ENCODE results near the gene TANK.
"Not testable (repeated sequence)": the region's sequence is repeated elsewhere in the genome, so short reads cannot be mapped to it uniquely, and the experiment has no call there.

The TANK gene

DNA sequence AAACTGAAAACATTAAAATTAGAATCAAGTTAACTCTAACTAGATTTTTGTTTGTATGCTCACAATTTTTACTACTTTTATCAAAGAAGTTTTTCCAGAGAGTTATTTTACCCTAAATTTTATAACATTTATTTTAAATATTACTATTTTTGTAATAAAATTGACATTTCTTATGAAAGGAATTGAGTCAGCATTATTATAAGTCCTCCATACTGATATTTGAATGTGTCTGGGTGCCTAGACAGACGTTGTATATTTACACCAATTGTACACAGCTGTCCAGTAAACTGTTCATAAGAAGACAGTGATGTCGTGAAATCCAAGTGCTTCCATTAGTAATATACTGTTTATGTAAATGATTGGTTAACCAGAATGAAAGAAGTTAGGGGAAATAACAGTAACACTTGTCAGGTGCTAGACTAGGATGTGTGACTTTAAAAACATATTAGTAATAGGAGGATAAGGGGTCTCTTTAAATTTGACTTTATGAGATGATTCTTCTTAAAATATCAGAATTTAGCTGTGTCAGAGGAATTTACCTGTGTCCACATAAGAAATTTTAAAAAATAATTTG lies 73.7 kb downstream of the TANK start:
- DNase-seq = no peak

- DNase-seq = no peak
Measured at GRCh38 chr2:161234627-161235026, 74.4 kb downstream of the TANK start.

DNA sequence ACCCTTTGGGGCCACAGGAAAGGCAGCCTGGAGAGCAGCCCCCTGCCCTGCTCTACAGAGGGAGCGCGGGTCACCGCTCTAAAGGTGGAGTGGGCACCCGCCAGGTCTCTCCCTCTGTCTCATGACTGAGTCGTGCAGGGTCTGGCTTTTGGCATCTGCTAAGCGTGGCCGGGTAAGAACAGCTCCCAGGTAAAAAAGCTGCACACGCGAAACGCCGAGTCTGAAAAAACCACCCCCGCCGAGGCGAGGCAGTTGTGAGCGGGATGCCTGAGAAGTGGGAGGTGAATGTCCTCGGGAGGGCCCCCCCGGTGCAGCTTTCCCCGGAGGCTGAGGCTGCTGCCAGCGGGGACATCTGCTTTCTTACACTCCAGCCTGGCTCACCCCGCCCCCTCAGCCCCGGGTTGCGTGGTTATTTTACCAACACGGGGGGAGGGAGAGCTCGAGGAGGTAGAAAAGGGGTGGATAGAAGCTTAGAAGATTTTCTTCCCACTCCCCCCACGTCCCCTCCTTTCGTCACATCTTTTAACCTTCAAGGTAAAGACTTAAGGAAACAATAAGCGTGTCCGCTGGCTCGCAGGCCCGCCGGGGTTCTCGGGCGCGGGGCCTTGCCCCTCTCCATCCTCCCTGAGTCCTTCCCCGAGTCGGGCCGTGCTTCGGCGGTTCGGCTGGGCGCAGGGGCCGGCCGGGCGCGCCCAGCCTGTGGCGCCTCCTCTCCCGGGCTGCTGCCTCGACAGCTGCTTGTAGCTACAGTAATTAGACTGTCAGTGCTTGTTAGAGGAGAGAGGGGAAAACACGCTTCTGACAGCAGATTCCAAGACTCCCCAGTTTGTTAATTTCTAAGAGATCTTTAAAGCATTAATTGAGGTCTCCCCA lies 77.4 kb downstream of the TANK start:
- peak in 1 of 2 experiments; percentile 8 for DNase-seq

DNA sequence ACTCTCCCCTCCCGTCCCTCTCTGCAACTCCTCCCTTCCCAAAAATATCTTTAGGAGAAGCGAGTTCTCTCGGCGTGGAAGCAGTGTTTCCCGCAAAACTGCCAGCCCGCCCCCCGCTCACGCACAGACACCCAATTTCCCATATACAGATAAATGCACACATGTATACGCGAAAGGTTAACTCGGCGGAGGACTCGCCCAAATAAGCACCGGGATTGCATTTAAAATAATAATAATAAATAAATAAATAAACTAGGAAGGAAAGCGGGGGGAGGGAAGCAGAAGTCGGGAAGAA lies 78.0 kb downstream of the TANK start:
- DNase-seq = no peak

DNA sequence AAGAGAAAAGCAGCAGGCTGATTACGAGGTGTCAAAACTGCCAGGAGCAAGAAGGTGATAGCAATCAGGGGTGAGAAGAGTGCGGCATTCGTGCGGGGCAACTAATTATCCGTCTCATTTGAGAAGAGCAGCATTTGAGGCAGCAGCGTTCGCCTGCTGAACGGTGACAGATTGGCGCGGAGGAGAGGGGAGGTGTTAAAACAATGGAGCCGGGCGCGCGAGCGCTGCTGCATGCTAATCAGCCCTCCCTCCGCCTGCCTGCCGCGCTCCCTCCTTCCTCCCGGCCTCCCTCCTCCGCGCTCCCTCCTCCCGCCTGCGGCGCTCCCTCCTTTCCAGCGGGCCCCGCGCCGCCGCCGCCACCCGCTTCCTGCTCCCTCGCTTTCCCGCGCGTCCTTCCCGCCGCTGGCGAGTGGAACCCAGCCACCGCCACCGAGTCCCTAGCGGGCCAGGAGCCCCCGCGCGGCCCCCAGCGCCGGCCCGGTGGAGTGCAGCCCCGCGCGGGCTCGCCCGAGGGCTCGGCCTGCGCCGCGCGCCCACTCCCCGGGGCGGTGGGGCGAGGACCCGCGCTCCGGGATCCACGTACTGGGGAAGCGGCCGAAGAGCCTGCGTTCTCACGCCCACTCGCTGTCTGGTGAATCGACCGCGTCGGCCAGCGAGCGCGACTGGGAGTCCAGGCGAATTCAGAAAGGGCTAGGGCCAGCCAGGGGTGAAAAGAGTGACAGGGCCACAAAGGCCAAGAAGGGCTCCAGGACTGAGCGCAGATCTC lies 78.5 kb downstream of the TANK start:
- peak; percentile 4 to 5 for DNase-seq

- no peak for DNase-seq
Measured at GRCh38 chr2:161239326-161240109, 79.3 kb downstream of the TANK start.

DNA sequence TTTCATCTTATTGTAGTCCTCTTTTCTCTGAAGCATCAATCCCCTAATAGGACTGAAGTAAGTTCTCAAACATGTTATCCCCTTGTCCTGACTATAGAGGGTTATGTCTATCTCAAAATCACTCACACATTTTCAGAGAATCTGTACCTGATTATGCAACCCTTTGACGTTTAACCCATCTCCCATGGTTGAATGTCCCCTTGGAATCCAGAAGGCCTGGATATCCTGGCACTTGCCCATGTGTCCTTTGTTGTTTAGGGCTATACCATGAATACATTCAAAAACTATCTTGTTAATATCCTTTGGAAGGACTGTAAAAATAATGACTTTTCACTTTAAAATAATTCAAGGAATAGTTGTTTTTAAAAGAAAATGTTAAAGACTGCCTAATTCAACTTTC lies 81.7 kb downstream of the TANK start:
- DNase-seq = no peak

- DNase-seq = no peak
Measured at GRCh38 chr2:161243312-161243711, 83.1 kb downstream of the TANK start.

- no peak for DNase-seq
Measured at GRCh38 chr2:161243905-161244304, 83.7 kb downstream of the TANK start.

GRCh38 chr2:161244387-161245260 lies 84.4 kb downstream of the TANK start:
- not testable (repeated sequence) for DNase-seq

GRCh38 chr2:161245261-161245553 lies 85.0 kb downstream of the TANK start:
- no peak for DNase-seq

DNA sequence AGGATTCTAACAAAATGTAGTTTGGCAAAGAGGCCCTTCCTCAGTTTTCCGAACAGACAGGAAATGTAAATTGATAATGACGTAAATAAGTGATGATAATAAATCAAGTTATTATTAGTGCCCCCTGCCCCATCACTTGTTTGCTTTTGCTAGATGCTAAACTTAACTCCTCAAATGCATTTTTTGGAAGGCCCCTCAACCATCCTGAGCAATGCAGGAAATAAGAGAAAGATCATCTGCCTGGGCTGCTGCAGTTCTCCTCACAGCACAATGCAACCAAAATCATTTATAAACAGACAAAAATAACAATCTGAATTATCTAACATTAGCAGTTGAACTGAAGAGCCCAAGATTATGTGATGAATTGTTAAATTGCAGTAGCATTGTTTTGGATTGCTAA lies 85.4 kb downstream of the TANK start:
- no peak for DNase-seq

GRCh38 chr2:161246281-161246680 lies 86.1 kb downstream of the TANK start:
- no peak for DNase-seq

- DNase-seq = no peak
Measured at GRCh38 chr2:161250864-161251436, 90.7 kb downstream of the TANK start.

GRCh38 chr2:161257123-161257952 lies 97.1 kb downstream of the TANK start:
- DNase-seq = no peak

DNA sequence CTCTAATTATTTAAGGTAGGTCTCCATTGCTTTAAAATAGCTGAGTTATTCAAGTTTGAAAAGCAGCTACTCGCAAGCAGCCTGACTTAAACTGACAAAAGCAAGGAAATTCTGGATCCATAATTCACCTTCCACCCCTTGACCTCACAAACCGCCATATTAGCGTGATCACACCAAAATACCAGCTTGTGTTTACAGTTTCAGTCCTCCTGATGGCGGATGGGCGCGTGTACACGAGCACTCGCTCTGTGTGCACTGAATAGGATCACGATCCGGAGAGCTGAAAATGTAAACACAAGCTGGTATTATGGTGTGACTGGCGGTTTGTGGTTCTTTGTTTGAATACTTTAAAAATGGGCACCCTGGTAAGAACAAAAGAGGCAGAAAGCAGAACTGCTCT lies 105.6 kb downstream of the TANK start:
- DNase-seq = no peak

DNA sequence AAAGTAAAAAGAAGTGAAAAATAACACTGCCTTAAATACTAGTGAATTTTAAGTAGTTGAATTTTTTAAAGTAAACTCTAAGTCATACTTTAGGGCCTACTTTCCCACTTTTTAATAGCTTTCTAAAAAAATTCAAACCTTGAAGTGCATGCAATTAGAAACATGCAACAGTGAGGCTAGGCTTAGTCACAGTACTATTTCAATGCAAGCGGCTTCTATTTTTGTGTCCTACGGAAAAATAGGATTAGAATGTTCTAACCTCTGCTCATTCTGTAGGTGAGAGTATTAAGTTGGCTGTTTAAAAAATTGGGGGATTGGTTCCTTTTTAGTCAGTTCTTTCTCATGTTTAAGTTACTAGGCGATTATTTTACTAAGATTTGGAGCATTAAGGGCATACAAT lies 108.9 kb downstream of the TANK start:
- no peak for DNase-seq

DNA sequence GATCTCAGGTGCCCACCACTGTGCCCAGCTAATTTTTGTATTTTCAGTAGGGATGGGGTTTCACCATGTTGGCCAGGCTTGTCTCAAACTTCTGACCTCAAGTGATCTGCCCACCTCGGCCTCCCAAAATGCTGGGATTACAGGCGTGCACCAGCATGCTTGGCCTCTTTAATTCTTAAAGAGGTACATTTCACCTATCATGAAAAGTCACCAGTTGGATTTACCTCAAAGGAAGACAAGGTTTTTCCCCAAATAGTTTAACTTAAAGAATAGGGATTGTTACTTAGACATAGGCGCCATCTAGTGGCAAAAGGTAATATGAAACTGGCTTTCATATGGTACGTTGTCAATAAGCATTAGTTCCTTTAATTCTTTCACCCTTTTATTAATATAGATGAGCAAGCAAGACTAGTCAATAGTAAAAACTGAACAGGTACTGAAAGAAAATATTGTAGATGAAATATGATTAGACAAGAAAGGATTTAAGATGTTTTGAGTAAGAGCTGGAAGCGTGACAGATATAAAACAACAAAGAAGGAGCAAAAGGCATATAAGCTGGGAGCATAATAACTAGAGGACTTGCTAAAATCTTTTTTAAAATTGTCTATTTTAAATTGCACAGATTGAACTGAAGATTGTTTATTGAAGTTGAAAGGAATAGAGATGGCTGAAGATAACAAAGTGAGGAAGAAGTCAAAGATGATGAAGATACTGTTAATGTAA lies 113.0 kb downstream of the TANK start:
- DNase-seq = no peak

DNA sequence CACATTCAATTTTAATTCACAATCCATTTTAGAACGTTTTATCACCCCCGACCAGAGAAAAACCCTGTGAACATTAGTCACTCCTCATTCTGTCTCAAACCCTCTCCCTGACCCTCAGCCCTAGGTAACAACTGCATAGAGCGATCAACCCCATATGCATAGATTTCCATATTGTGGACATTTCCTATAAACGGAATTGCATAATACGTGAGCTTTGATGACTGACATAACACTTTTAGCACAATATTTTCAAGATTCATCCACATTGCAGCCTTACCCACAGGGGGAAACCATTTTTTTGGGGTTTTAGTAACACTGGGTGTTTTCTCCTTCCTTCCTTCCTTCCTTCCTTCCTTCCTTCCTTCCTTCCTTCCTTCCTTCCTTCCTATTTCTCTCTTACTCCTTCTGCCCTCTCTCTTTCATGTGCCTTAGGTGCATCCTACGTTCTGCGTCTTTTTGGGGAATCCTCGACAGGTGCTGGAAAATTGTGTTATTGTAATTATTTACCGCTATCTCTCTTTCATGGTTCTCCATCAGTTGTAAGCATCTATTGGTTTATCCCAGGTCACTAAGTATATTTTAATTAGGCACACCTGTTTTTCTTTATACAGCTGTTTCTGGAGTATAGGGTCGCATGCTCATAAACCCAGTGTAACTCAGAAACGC lies 118.5 kb downstream of the TANK start:
- DNase-seq = not testable (repeated sequence)
